SU-DHL-6 (cell line): ENCODE data around the gene AFM.

Source experiments
- EZH2phosphoT487 ChIP-seq: fragments of 200-600 bp; sonication (generic), shearing (Covaris generic); conservative IDR thresholded peaks from 2 replicates; pipeline ENCODE4 v1.6.1; 2018; ENCODE audit warnings: mild to moderate bottlenecking, antibody characterized with exemption, low read length, moderate library complexity, mixed read lengths
- TF ChIP-seq, protein P1 (sequence below): fragments of 200-600 bp; sonication (generic); IDR thresholded peaks from one replicate; pipeline ENCODE4 v1.5.1; 2017; ENCODE audit warnings: antibody characterized with exemption, mild to moderate bottlenecking, low read length, moderate library complexity; ENCODE audit not compliant: insufficient read depth, poor library complexity, severe bottlenecking

DNA sequence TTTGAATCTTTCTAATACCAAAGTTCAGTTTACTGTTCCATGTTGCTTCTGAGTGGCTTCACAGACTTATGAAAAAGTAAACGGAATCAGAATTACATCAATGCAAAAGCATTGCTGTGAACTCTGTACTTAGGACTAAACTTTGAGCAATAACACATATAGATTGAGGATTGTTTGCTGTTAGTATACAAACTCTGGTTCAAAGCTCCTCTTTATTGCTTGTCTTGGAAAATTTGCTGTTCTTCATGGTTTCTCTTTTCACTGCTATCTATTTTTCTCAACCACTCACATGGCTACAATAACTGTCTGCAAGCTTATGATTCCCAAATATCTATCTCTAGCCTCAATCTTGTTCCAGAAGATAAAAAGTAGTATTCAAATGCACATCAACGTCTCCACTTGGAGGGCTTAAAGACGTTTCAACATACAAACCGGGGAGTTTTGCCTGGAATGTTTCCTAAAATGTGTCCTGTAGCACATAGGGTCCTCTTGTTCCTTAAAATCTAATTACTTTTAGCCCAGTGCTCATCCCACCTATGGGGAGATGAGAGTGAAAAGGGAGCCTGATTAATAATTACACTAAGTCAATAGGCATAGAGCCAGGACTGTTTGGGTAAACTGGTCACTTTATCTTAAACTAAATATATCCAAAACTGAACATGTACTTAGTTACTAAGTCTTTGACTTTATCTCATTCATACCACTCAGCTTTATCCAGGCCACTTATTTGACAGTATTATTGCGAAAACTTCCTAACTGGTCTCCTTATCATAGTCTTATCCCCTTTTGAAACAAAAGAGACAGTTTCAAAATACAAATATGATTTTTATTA is 49.2 kb upstream of the AFM start:
- TF ChIP-seq EZH2phosphoT487 = no peak
- TF ChIP-seq, protein P1, sequence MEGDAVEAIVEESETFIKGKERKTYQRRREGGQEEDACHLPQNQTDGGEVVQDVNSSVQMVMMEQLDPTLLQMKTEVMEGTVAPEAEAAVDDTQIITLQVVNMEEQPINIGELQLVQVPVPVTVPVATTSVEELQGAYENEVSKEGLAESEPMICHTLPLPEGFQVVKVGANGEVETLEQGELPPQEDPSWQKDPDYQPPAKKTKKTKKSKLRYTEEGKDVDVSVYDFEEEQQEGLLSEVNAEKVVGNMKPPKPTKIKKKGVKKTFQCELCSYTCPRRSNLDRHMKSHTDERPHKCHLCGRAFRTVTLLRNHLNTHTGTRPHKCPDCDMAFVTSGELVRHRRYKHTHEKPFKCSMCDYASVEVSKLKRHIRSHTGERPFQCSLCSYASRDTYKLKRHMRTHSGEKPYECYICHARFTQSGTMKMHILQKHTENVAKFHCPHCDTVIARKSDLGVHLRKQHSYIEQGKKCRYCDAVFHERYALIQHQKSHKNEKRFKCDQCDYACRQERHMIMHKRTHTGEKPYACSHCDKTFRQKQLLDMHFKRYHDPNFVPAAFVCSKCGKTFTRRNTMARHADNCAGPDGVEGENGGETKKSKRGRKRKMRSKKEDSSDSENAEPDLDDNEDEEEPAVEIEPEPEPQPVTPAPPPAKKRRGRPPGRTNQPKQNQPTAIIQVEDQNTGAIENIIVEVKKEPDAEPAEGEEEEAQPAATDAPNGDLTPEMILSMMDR = no peak
